ENCODE data around the gene HMCN1.

Gene HMCN1

GRCh38 chr1:185969028-185969427 lies 234.8 kb downstream of the HMCN1 start:
- DNase-seq (ENCODE audit: low spot score): no peak

GRCh38 chr1:185969524-185969991 lies 235.4 kb downstream of the HMCN1 start:
- no peak for DNase-seq (ENCODE audit: low spot score)

- no peak for DNase-seq (ENCODE audit: low spot score)
Observed at GRCh38 chr1:185971688-185972087, 237.5 kb downstream of the HMCN1 start.

- no peak for DNase-seq (ENCODE audit: low spot score)
Observed at GRCh38 chr1:185972096-185972850, 238.1 kb downstream of the HMCN1 start.

- DNase-seq (ENCODE audit: low spot score): no peak
Observed at GRCh38 chr1:185973645-185974044, 239.5 kb downstream of the HMCN1 start.

GRCh38 chr1:185974367-185975170 lies 240.4 kb downstream of the HMCN1 start:
- no peak for DNase-seq (ENCODE audit: low spot score)

GRCh38 chr1:185980891-185981290 lies 246.7 kb downstream of the HMCN1 start:
- DNase-seq (ENCODE audit: low spot score): no peak

- DNase-seq (ENCODE audit: low spot score): no peak
Observed at GRCh38 chr1:185984113-185984836, 250.1 kb downstream of the HMCN1 start.

- no peak for DNase-seq (ENCODE audit: low spot score)
Observed at GRCh38 chr1:185987611-185988321, 253.6 kb downstream of the HMCN1 start.

- no peak for DNase-seq (ENCODE audit: low spot score)
Observed at GRCh38 chr1:185990565-185990964, 256.4 kb downstream of the HMCN1 start.

- no peak for DNase-seq (ENCODE audit: low spot score)
Observed at GRCh38 chr1:185991266-185991665, 257.1 kb downstream of the HMCN1 start.

GRCh38 chr1:185996211-185996610 lies 262.0 kb downstream of the HMCN1 start:
- DNase-seq (ENCODE audit: low spot score): no peak

- no peak for DNase-seq (ENCODE audit: low spot score)
Observed at GRCh38 chr1:185998391-185998790, 264.2 kb downstream of the HMCN1 start.

- DNase-seq (ENCODE audit: low spot score): no peak
Observed at GRCh38 chr1:186002406-186002805, 268.2 kb downstream of the HMCN1 start.

GRCh38 chr1:186009039-186009737 lies 275.0 kb downstream of the HMCN1 start:
- DNase-seq (ENCODE audit: low spot score): no peak

GRCh38 chr1:186014370-186015037 lies 280.3 kb downstream of the HMCN1 start:
- no peak for DNase-seq (ENCODE audit: low spot score)

GRCh38 chr1:186016856-186017255 lies 282.7 kb downstream of the HMCN1 start:
- DNase-seq (ENCODE audit: low spot score): no peak

GRCh38 chr1:186022184-186022583 lies 288.0 kb downstream of the HMCN1 start:
- DNase-seq (ENCODE audit: low spot score): no peak

- no peak for DNase-seq (ENCODE audit: low spot score)
Observed at GRCh38 chr1:186026946-186027345, 292.8 kb downstream of the HMCN1 start.

GRCh38 chr1:186027621-186028020 lies 293.4 kb downstream of the HMCN1 start:
- DNase-seq (ENCODE audit: low spot score): no peak

GRCh38 chr1:186030453-186030852 lies 296.3 kb downstream of the HMCN1 start:
- no peak for DNase-seq (ENCODE audit: low spot score)
